H1 (cell line): ENCODE data around the gene RERE. TPM values are rescaled to one million over a fixed set of nuclear protein-coding genes. Genes with fewer than 3 reads are reported as not detected.

Experiments
- CTCF ChIA-PET: fragments of 300-600 bp; sonication (Branson Sonifier 250); formaldehyde crosslinking; loops from one replicate; lab custom pipeline; 2021; ENCODE audit not compliant: partially characterized antibody; lab: Charles Lee
- POLR2A ChIA-PET: fragments of 300-600 bp; sonication (Branson Sonifier 250); formaldehyde crosslinking; loops from one replicate; lab custom pipeline; 2021; ENCODE audit warnings: inconsistent platforms; ENCODE audit not compliant: partially characterized antibody; lab: Charles Lee
- DNase-seq, 2 experiments: peaks; one replicate each; pipeline versions ENCODE4 v3.0.0 to v3.0.0-alpha.2; 2010 to 2022; ENCODE audit warnings: low spot score in 2 of 2, low read depth in 1 of 2, mixed read lengths in 1 of 2
- FAIRE-seq: peaks from 2 replicates; lab custom pipeline; 2011; peaks lifted over from hg19 to GRCh38; lab: Jason Lieb, UNC
- H2AFZ ChIP-seq: 2 replicates; pipeline ENCODE4 v1.8.1; 2012; ENCODE audit warnings: low read length, inconsistent platforms
- H2AK5ac ChIP-seq: 2 replicates; pipeline ENCODE4 v1.6.1; 2013; ENCODE audit warnings: low read depth, low read length
- H2BK120ac ChIP-seq: replicated peaks from 2 replicates; pipeline ENCODE3; 2013; ENCODE audit warnings: low read depth, low read length, inconsistent platforms
- H2BK12ac ChIP-seq: 2 replicates; pipeline ENCODE4 v1.6.1; 2013; ENCODE audit warnings: low read depth, low read length
- H2BK15ac ChIP-seq: 2 replicates; pipeline ENCODE4 v1.6.1; 2013; ENCODE audit warnings: low read length
- H2BK20ac ChIP-seq: 2 replicates; pipeline ENCODE4 v1.6.1; 2013; ENCODE audit warnings: low read length
- H2BK5ac ChIP-seq: 2 replicates; pipeline ENCODE4 v1.6.1; 2013; ENCODE audit warnings: low read depth, low read length
- H3K14ac ChIP-seq: 2 replicates; pipeline ENCODE4 v1.6.1; 2013; ENCODE audit warnings: inconsistent platforms; ENCODE audit not compliant: insufficient read length
- H3K18ac ChIP-seq: 2 replicates; pipeline ENCODE4 v1.6.1; 2013; ENCODE audit warnings: low read length; ENCODE audit errors: extremely low read depth
- H3K23ac ChIP-seq: 2 replicates; pipeline ENCODE4 v1.6.1; 2013; ENCODE audit warnings: inconsistent platforms; ENCODE audit not compliant: insufficient read length
- H3K23me2 ChIP-seq: 2 replicates; pipeline ENCODE4 v1.6.1; 2013; ENCODE audit warnings: low read depth, low read length
- H3K27ac ChIP-seq: 2 replicates; pipeline ENCODE4 v1.6.1; 2011; ENCODE audit warnings: low read depth, low read length, inconsistent platforms
- H3K27me3 ChIP-seq, 4 experiments: replicated peaks in 1 of 4; 1 replicate in 1 of 4; 2 replicates in 3 of 4; pipeline versions ENCODE4 v1.6.1 to v1.8.1; 2011 to 2013; ENCODE audit warnings: low read length in 3 of 4, mild to moderate bottlenecking in 3 of 4, inconsistent platforms in 2 of 4, mixed read lengths in 2 of 4, moderate library complexity in 1 of 4; ENCODE audit not compliant: control insufficient read depth in 3 of 4, insufficient read depth in 3 of 4; ENCODE audit errors: extremely low read depth in 1 of 4
- H3K36me3 ChIP-seq, 4 experiments: 2 replicates each; pipeline versions ENCODE4 v1.6.1 to v1.8.1; 2011 to 2013; ENCODE audit warnings: mild to moderate bottlenecking in 4 of 4, low read length in 3 of 4, moderate library complexity in 2 of 4, control low read depth in 1 of 4, inconsistent platforms in 1 of 4; ENCODE audit not compliant: insufficient read depth in 4 of 4, control insufficient read depth in 2 of 4
- H3K4ac ChIP-seq: replicated peaks from 2 replicates; pipeline ENCODE3; 2013; ENCODE audit warnings: low read length, low read depth, mixed read lengths, inconsistent platforms; ENCODE audit not compliant: insufficient read length
- H3K4me1 ChIP-seq, 4 experiments: replicated peaks in 1 of 4; 1 replicate in 1 of 4; 2 replicates in 3 of 4; pipeline versions ENCODE4 v1.6.1 to v1.8.1; 2011 to 2013; ENCODE audit warnings: low read length in 3 of 4, inconsistent platforms in 2 of 4, mixed read lengths in 1 of 4; ENCODE audit not compliant: insufficient read depth in 4 of 4, control insufficient read depth in 3 of 4
- H3K4me2 ChIP-seq, 2 experiments: 2 replicates each; pipeline versions ENCODE4 v1.6.1 to v1.8.1; 2011 to 2013; ENCODE audit warnings: low read depth in 2 of 2, low read length in 2 of 2, control low read depth in 1 of 2, inconsistent platforms in 1 of 2, mild to moderate bottlenecking in 1 of 2; ENCODE audit not compliant: insufficient read depth in 1 of 2
- H3K4me3 ChIP-seq, 4 experiments: fragments of 200-600, 300-600 bp in 1 of 4; sonication (generic), shearing (Covaris generic), sonication (Bioruptor Twin) in 1 of 4; 2 replicates each; pipeline versions ENCODE4 v1.5.1 to v1.8.1; 2011 to 2016; ENCODE audit warnings: low read length in 4 of 4, low read depth in 3 of 4, control low read depth in 2 of 4, inconsistent platforms in 2 of 4, mild to moderate bottlenecking in 2 of 4, mixed read lengths in 1 of 4, moderate library complexity in 1 of 4; ENCODE audit not compliant: insufficient read depth in 2 of 4; ENCODE audit errors: extremely low read depth in 1 of 4
- H3K56ac ChIP-seq: replicated peaks from 2 replicates; pipeline ENCODE3; 2013; ENCODE audit warnings: low read depth, mild to moderate bottlenecking, mixed read lengths, low read length, inconsistent platforms; ENCODE audit not compliant: insufficient read length
- H3K79me1 ChIP-seq: 2 replicates; pipeline ENCODE4 v1.6.1; 2013; ENCODE audit warnings: low read depth, low read length, control low read depth
- H3K79me2 ChIP-seq, 2 experiments: 2 replicates each; pipeline versions ENCODE4 v1.6.1 to v1.8.1; 2012 to 2013; ENCODE audit warnings: low read length in 2 of 2, mild to moderate bottlenecking in 2 of 2, inconsistent platforms in 1 of 2; ENCODE audit not compliant: insufficient read depth in 2 of 2, control insufficient read depth in 1 of 2
- H3K9ac ChIP-seq, 4 experiments: replicated peaks in 1 of 4; 1 replicate in 1 of 4; 2 replicates in 3 of 4; pipeline versions ENCODE4 v1.6.1 to v1.8.1; 2011 to 2013; ENCODE audit warnings: low read depth in 3 of 4, low read length in 3 of 4, control low read depth in 2 of 4, mild to moderate bottlenecking in 2 of 4, moderate library complexity in 2 of 4, inconsistent platforms in 1 of 4; ENCODE audit errors: extremely low read depth in 1 of 4
- H3K9me3 ChIP-seq, 2 experiments: 2 replicates each; pipeline versions ENCODE4 v1.6.1 to v1.8.1; 2012 to 2013; ENCODE audit warnings: mild to moderate bottlenecking in 2 of 2, moderate library complexity in 2 of 2, control low read depth in 1 of 2, inconsistent platforms in 1 of 2, low read depth in 1 of 2, low read length in 1 of 2, mixed read lengths in 1 of 2; ENCODE audit not compliant: insufficient read depth in 2 of 2
- H4K20me1 ChIP-seq, 2 experiments: replicated peaks in 1 of 2; 2 replicates each; pipeline versions ENCODE3 to v1.8.1; 2011 to 2013; ENCODE audit warnings: inconsistent platforms in 2 of 2, low read length in 2 of 2, mild to moderate bottlenecking in 1 of 2; ENCODE audit not compliant: insufficient read depth in 2 of 2, control insufficient read depth in 1 of 2
- H4K5ac ChIP-seq: 2 replicates; pipeline ENCODE4 v1.6.1; 2013; ENCODE audit warnings: low read length, low read depth, mixed read lengths, inconsistent platforms; ENCODE audit not compliant: insufficient read length
- H4K8ac ChIP-seq: 2 replicates; pipeline ENCODE4 v1.8.0; 2013; ENCODE audit warnings: mild to moderate bottlenecking, moderate library complexity, low read length, inconsistent platforms; ENCODE audit not compliant: insufficient read depth; ENCODE audit errors: extremely low read depth
- H4K91ac ChIP-seq: replicated peaks from 2 replicates; pipeline ENCODE3; 2013; ENCODE audit warnings: low read length, mixed read lengths, inconsistent platforms; ENCODE audit not compliant: insufficient read length
- BCL11A ChIP-seq, 2 experiments: IDR thresholded peaks; one replicate each; pipeline ENCODE4 v1.6.1; 2011; ENCODE audit warnings: low read depth in 2 of 2, low read length in 2 of 2, mild to moderate bottlenecking in 2 of 2
- CBX5 ChIP-seq: fragments of 300-800, 300-1000 bp; sonication (generic); IDR thresholded peaks from 2 replicates; pipeline ENCODE4 v1.7.1; 2016; ENCODE audit warnings: antibody characterized with exemption, low read length, low read depth
- CTBP2 ChIP-seq: IDR thresholded peaks from 2 replicates; pipeline ENCODE4 v1.7.0; 2011; ENCODE audit warnings: borderline replicate concordance, mild to moderate bottlenecking, moderate library complexity, mixed read lengths, low read length; ENCODE audit not compliant: insufficient read depth, insufficient read length
- EGR1 ChIP-seq: IDR thresholded peaks from 2 replicates; pipeline ENCODE4 v1.6.1; 2011; ENCODE audit warnings: low read depth, low read length, borderline replicate concordance
- EP300 ChIP-seq, 2 experiments: IDR thresholded peaks; 1 replicate in 1 of 2; 2 replicates in 1 of 2; pipeline ENCODE4 v1.6.1; 2011 to 2012; ENCODE audit warnings: low read depth in 2 of 2, low read length in 2 of 2, mild to moderate bottlenecking in 2 of 2, borderline replicate concordance in 1 of 2, inconsistent platforms in 1 of 2, moderate library complexity in 1 of 2
- GABPA ChIP-seq: IDR thresholded peaks from 2 replicates; pipeline ENCODE4 v1.6.1; 2011; ENCODE audit warnings: mild to moderate bottlenecking, low read length, moderate library complexity, borderline replicate concordance; ENCODE audit not compliant: insufficient read depth
- HDAC2 ChIP-seq, 2 experiments: fragments of 300-600 bp in 1 of 2; sonication (generic) in 1 of 2; IDR thresholded peaks; 2 replicates each; pipeline ENCODE4 v1.6.1; 2011 to 2012; ENCODE audit warnings: low read depth in 2 of 2, low read length in 2 of 2, mild to moderate bottlenecking in 2 of 2, moderate library complexity in 2 of 2, borderline replicate concordance in 1 of 2, inconsistent platforms in 1 of 2
- JUN ChIP-seq: IDR thresholded peaks from 2 replicates; pipeline ENCODE4 v1.6.1; 2011; ENCODE audit warnings: low read depth, mild to moderate bottlenecking, improper control_type of control experiment, low read length
- NANOG ChIP-seq: IDR thresholded peaks from 2 replicates; pipeline ENCODE4 v1.6.1; 2011; ENCODE audit warnings: low read length, low read depth, mild to moderate bottlenecking, inconsistent platforms; ENCODE audit not compliant: insufficient read depth, poor library complexity, severe bottlenecking
- POU5F1 ChIP-seq: IDR thresholded peaks from 2 replicates; pipeline ENCODE4 v1.6.1; 2011; ENCODE audit warnings: low read depth, mild to moderate bottlenecking, low read length, moderate library complexity
- SAP30 ChIP-seq: fragments of 300-600 bp; sonication (generic); IDR thresholded peaks from 2 replicates; pipeline ENCODE4 v1.7.1; 2012; ENCODE audit warnings: low read length, moderate library complexity, mild to moderate bottlenecking, inconsistent platforms; ENCODE audit not compliant: insufficient read depth, insufficient replicate concordance
- SP1 ChIP-seq: IDR thresholded peaks from 2 replicates; pipeline ENCODE4 v1.6.1; 2011; ENCODE audit warnings: low read depth, low read length
- TAF7 ChIP-seq: optimal IDR thresholded peaks from 2 replicates; pipeline ENCODE3; 2011; ENCODE audit warnings: low read depth, mild to moderate bottlenecking, inconsistent platforms, low read length, moderate library complexity, borderline replicate concordance
- WGBS, 2 experiments: shearing (Covaris generic) in 1 of 2; methylation state at CpG; one replicate each; pipeline versions ENCODE4 v1.1.6 to v1.1.7; 2013 to 2015; ENCODE audit warnings: low lambda C conversion rate in 2 of 2, mixed read lengths in 2 of 2, inconsistent platforms in 1 of 2, low coverage in 1 of 2, missing lambda C conversion rate in 1 of 2; ENCODE audit not compliant: insufficient replicate concordance in 2 of 2, insufficient coverage in 1 of 2, insufficient read length in 1 of 2; ENCODE audit errors: extremely low coverage in 1 of 2, missing lambda C conversion rate in 1 of 2; 5-methylcytosine and 5-hydroxymethylcytosine counted together
- polyA plus RNA-seq, 7 experiments: library from polyadenylated mRNA; depleted of rRNA in 3 of 7; stranded (reverse) in 5 of 7; unstranded in 2 of 7; fragments of >200 nt in 5 of 7; fragments of 200-250 nt in 2 of 7; gene quantifications; 1 replicate in 5 of 7; 2 replicates in 1 of 7; 4 replicates in 1 of 7; pipeline versions ENCODE4 v1.2.1 to v1.2.3, GENCODE V29; 2011 to 2013; ENCODE audit warnings: missing spikeins in 2 of 7, mixed read lengths in 2 of 7
- total RNA-seq: library from RNA; stranded (reverse); fragmentation: NEBNext Ultra II Directional; extraction: Animal tissue kit (Norgen Biotek cat#: 25700); gene quantifications from 2 replicates; pipeline ENCODE4 v1.2.1, GENCODE V29; 2021

Gene RERE
- total and polyA plus RNA-seq, 2 of the 8 experiments (the other 6 are each of a cell fraction or from before 2014, with no cell fraction given), result 15.3 to 142 TPM

DNA sequence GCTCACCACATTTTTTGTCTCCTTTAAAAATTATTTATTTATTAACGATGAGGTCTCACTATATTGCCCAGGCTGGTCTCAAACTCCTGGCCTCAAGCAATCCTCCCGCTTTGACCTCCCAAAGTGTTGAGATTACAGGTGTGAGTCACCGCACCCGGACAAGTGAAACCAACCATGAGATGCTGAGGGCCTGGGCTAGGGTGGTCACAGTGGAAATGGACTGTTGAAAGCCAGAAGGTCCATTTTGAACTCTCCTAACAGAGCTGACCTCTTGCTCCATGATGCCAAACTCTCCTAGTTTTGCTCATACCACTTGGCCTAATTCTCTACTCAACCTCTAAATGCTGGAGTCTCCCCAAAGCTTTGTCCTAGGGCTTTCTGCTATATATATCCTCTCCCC, 390.4 kb downstream of the RERE start:
- Histone ChIP-seq H2AFZ (no peak overlapping the region), H3K4me1 (peaks cover 2 to 28% (median 13%) of the 10 kb centered on the region in 4 experiments), H2BK12ac (no peak overlapping the region), H3K18ac (no peak overlapping the region), H3K27me3 (no peaks in the 10 kb centered on the region), H3K9me3 (no peaks in the 10 kb centered on the region), H2AK5ac (no peak overlapping the region), H4K91ac (no peak overlapping the region), H2BK15ac (no peak overlapping the region), H3K4ac (no peak overlapping the region), H4K5ac (no peak overlapping the region), H3K4me3 (no peak overlapping the region), H3K23me2 (peaks cover 14% of the 10 kb centered on the region), H4K8ac (no peak overlapping the region), H3K79me2 (peaks cover 0 to 54% of the 10 kb centered on the region in 2 experiments; a peak in 2 of 4 replicates), H3K4me2 (no peak overlapping the region), H3K36me3 (no peaks in the 10 kb centered on the region), H3K79me1 (peaks cover 3% of the 10 kb centered on the region; the same call in 1 of the 2 replicates), H3K27ac (no peak overlapping the region), H4K20me1 (peaks cover 2 to 4% of the 10 kb centered on the region in 2 experiments), H3K9ac (no peak overlapping the region), H2BK20ac (no peak overlapping the region), H2BK5ac (no peak overlapping the region), H2BK120ac (no peak overlapping the region), H3K56ac (no peak overlapping the region), H3K14ac (no peak overlapping the region), H3K23ac (no peak overlapping the region)
- CTCF ChIA-PET, result interaction anchor here (0.6 to 2.8 kb wide), 5 partner anchors 11 to 1070 kb away, joined by 3 to 25 read pairs (median 5); no protein-coding TSS in a partner anchor
- DNase-seq (no peak), FAIRE-seq (no peak)
- POLR2A ChIA-PET, result interaction anchor here (1.2 kb wide), 1 partner anchor 11 kb away, joined by 3 read pairs; no protein-coding TSS in a partner anchor
- WGBS, 2 experiments, result 96% methylated on average over 4 of the region's 4 CpGs; no CpG with 5 or more reads in 1 of the 2 experiments
- TF ChIP-seq CBX5 (no peak), BCL11A (IDR thresholded peaks at IDR 0.05; ENCODE audit: low read depth in 2 of 2, low read length in 2 of 2) (no peak), POU5F1 (no peak), SAP30 (no peak), JUN (no peak), HDAC2 (IDR thresholded peaks at IDR 0.05; ENCODE audit: borderline replicate concordance in 1 of 2, low read depth in 2 of 2, low read length in 2 of 2) (no peak), CTBP2 (no peak), GABPA (no peak), NANOG (no peak), EGR1 (no peak), SP1 (no peak), TAF7 (no peak), EP300 (IDR thresholded peaks at IDR 0.05; ENCODE audit: borderline replicate concordance in 1 of 2, low read depth in 2 of 2, low read length in 2 of 2) (no peak)
